WTC11 (cell line): ENCODE measurements around the gene PNCK. TPM values are rescaled to one million over a fixed set of nuclear protein-coding genes. Genes with fewer than 3 reads are reported as not detected.

Source experiments
- ATAC-seq: fragments of 200-7000 bp; cut with Tn5 transposase; 2 replicates; pipeline ENCODE4 v1.10.0; 2021; ENCODE audit warnings: mild to moderate bottlenecking, moderate library complexity
- CTCF ChIA-PET: fragments of 300-600 bp; sonication (Branson Sonifier 250); formaldehyde crosslinking; loops from one replicate; lab custom pipeline; 2021; ENCODE audit warnings: antibody characterized with exemption; lab: Charles Lee
- POLR2A ChIA-PET: fragments of 350-600 bp; sonication (Branson Sonifier 250); formaldehyde crosslinking; loops from one replicate; lab custom pipeline; 2021; ENCODE audit warnings: antibody characterized with exemption; lab: Charles Lee
- DNase-seq: peaks from one replicate; pipeline ENCODE4 v3.0.0; 2021; ENCODE audit warnings: low spot score
- H3K27ac Mint-ChIP-seq: 2 replicates; pipeline ENCODE4 v1.8.0; 2021; ENCODE audit warnings: mixed read lengths
- H3K27me3 Mint-ChIP-seq: 2 replicates; pipeline ENCODE4 v1.8.0; 2021; ENCODE audit warnings: low read depth, mild to moderate bottlenecking, moderate library complexity, mixed read lengths
- H3K36me3 Mint-ChIP-seq: 2 replicates; pipeline ENCODE4 v1.8.0; 2021; ENCODE audit warnings: mixed read lengths
- H3K4me1 Mint-ChIP-seq: 2 replicates; pipeline ENCODE4 v1.8.0; 2022; ENCODE audit warnings: mixed read lengths
- H3K4me3 Mint-ChIP-seq: 2 replicates; pipeline ENCODE4 v1.8.0; 2021; ENCODE audit warnings: mild to moderate bottlenecking, moderate library complexity, mixed read lengths
- H3K9me3 Mint-ChIP-seq: 2 replicates; pipeline ENCODE4 v1.8.0; 2021; ENCODE audit warnings: mixed read lengths
- ATF6 ChIP-seq: sonication (generic); formaldehyde crosslinking; IDR thresholded peaks from 2 replicates; pipeline ENCODE4 v1.8.1; 2023; ENCODE audit warnings: mild to moderate bottlenecking, missing genetic modification reagents
- CBFB ChIP-seq: sonication (generic); formaldehyde crosslinking; IDR thresholded peaks from 2 replicates; pipeline ENCODE4 v1.8.1; 2022; ENCODE audit warnings: mild to moderate bottlenecking, low read depth, missing genetic modification reagents
- FOXP1 ChIP-seq: sonication (generic); formaldehyde crosslinking; IDR thresholded peaks from 2 replicates; pipeline ENCODE4 v1.8.0; 2022; ENCODE audit warnings: missing genetic modification reagents, mild to moderate bottlenecking, moderate library complexity, borderline replicate concordance
- GRHL2 ChIP-seq: fragments of 250-450 bp; sonication (Bioruptor Pico); IDR thresholded peaks from 2 replicates; pipeline ENCODE4 v1.8.0; 2022; ENCODE audit warnings: mild to moderate bottlenecking, moderate library complexity; ENCODE audit not compliant: insufficient replicate concordance, severe bottlenecking
- JAZF1 ChIP-seq: fragments of 250-450 bp; sonication (Bioruptor Pico); IDR thresholded peaks from 2 replicates; pipeline ENCODE4 v1.9.0; 2021; ENCODE audit warnings: moderate library complexity, mild to moderate bottlenecking, inconsistent platforms
- KAT7 ChIP-seq: sonication (generic); formaldehyde crosslinking; IDR thresholded peaks from 2 replicates; pipeline ENCODE4 v1.8.1; 2023; ENCODE audit warnings: missing genetic modification reagents, mild to moderate bottlenecking, borderline replicate concordance
- NFATC4 ChIP-seq: fragments of 250-450 bp; sonication (Bioruptor Pico); IDR thresholded peaks from 2 replicates; pipeline ENCODE4 v1.9.0; 2021; ENCODE audit warnings: mild to moderate bottlenecking
- NR1H2 ChIP-seq: sonication (generic); formaldehyde crosslinking; IDR thresholded peaks from 2 replicates; pipeline ENCODE4 v1.9.0; 2021; ENCODE audit warnings: mild to moderate bottlenecking, moderate library complexity, missing genetic modification reagents
- TP53 ChIP-seq: sonication (generic); formaldehyde crosslinking; IDR thresholded peaks from 2 replicates; pipeline ENCODE4 v1.8.1; 2023; ENCODE audit warnings: mild to moderate bottlenecking, missing genetic modification reagents
- ZNF396 ChIP-seq: fragments of 250-450 bp; sonication (Bioruptor Pico); IDR thresholded peaks from 2 replicates; pipeline ENCODE4 v1.8.0; 2021; ENCODE audit warnings: mild to moderate bottlenecking, moderate library complexity, borderline replicate concordance
- ZNF423 ChIP-seq: fragments of 250-450 bp; sonication (Bioruptor Pico); IDR thresholded peaks from 2 replicates; pipeline ENCODE4 v2.1.2; 2022; ENCODE audit warnings: mild to moderate bottlenecking, moderate library complexity
- total RNA-seq: library from RNA; stranded (reverse); gene quantifications from 3 replicates; pipeline ENCODE4 v1.2.3, GENCODE V29; 2021
- TF ChIP-seq, protein P1 (sequence below): sonication (generic); formaldehyde crosslinking; conservative IDR thresholded peaks from 2 replicates; pipeline ENCODE4 v1.8.1; 2023; ENCODE audit warnings: mild to moderate bottlenecking, low read depth, missing genetic modification reagents, moderate library complexity
- TF ChIP-seq, protein P2 (sequence below): sonication (generic); formaldehyde crosslinking; IDR thresholded peaks from 2 replicates; pipeline ENCODE4 v1.8.0; 2022; ENCODE audit warnings: mild to moderate bottlenecking, missing genetic modification reagents
- TF ChIP-seq, protein P3 (sequence below): sonication (generic); formaldehyde crosslinking; IDR thresholded peaks from 2 replicates; pipeline ENCODE4 v1.8.0; 2022; ENCODE audit warnings: missing genetic modification reagents
- TF ChIP-seq, protein P4 (sequence below): fragments of 250-450 bp; sonication (Bioruptor Pico); IDR thresholded peaks from 2 replicates; pipeline ENCODE4 v1.9.0; 2021; ENCODE audit warnings: mild to moderate bottlenecking

PNCK gene
- total RNA-seq, 1 experiment from 2014 or later, result 8.6 TPM

- ATAC-seq, result no peak
- ChIA-PET POLR2A (no interaction called here), CTCF (no interaction called here)
- no peak for DNase-seq
- H3K36me3 Mint-ChIP-seq, result peaks cover 4% of the 10 kb centered on the region; the same call in 1 of the 2 replicates
- no peak overlapping the region for H3K4me3 Mint-ChIP-seq
- H3K9me3 Mint-ChIP-seq, result no peaks in the 10 kb centered on the region
- H3K27me3 Mint-ChIP-seq, result no peaks in the 10 kb centered on the region
- TF ChIP-seq NFATC4 (CRISPR knock-in tag) (no peak), KAT7 (no peak), ATF6 (no peak)
- H3K27ac Mint-ChIP-seq, result no peak overlapping the region
- no peaks in the 10 kb centered on the region for H3K4me1 Mint-ChIP-seq
These were observed 29.4 kb upstream of the PNCK start for GRCh38 chrX:153703036-153703370.

DNA sequence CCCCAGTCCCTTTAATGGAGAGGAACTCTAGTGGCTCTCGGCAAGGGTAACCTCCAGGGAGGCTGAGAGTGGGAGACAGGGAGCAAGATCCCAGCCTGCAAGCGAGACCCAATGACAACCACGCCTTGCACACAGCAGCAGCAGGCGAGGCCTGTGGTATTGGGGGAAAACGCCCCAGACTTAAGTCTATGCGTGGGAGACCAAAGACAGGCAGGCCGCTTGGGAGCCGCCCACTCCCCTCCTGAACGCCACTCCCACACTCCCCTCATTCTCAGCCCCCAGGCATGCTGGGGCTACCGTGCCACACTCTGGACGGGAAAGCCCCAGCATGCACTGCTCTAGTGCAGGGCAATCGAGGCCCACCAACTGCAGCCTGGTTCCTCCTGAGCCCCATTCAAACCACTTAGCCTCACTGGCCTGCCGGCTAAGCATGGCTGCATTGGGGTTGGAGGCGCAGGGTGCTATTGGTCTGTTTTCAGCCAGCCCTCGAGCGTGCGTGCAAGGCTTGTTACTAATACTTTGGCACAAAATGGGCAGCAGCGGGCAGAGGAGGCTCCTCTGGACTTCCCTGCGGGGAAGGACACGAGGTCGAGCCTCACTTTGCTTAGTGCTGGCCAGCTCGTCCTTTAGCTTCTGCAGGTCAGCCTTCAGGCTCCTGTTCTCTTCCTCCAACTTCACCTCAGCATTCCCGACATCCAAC, 28.9 kb upstream of the PNCK start:
- POLR2A ChIA-PET, result no interaction called here
- H3K9me3 Mint-ChIP-seq, result no peaks in the 10 kb centered on the region
- CTCF ChIA-PET, result no interaction called here
- no peak overlapping the region for H3K27ac Mint-ChIP-seq
- H3K27me3 Mint-ChIP-seq, result no peaks in the 10 kb centered on the region
- ATAC-seq, result no peak
- DNase-seq, result no peak
- H3K4me1 Mint-ChIP-seq, result no peaks in the 10 kb centered on the region
- H3K4me3 Mint-ChIP-seq, result no peak overlapping the region
- H3K36me3 Mint-ChIP-seq, result peaks cover 4% of the 10 kb centered on the region; the same call in 1 of the 2 replicates
- TF ChIP-seq NR1H2 (CRISPR knock-in tag) (no peak), TP53 (CRISPR knock-in tag) (no peak), GRHL2 (CRISPR knock-in tag) (no peak), CBFB (CRISPR knock-in tag) (no peak)

DNA sequence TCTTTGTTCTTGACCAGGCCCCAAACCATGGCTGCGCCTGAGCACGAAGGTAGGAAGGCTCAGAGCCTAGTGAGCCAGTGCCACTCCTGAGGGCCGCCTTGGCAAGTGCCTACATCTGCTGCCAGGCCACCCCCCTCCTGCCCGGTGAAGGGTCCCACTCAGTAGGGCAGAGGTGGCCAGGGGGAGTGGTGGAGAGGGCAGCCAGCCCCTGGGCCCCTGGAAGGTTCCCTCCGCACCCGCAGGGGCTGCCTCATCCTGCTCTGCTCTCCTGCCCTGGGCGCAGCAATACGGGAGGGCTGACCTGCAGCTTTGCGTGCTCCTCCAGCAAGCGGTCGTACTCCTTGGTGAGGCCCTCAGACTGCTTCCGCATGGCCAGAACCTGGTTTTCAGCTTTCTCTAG, 28.1 kb upstream of the PNCK start:
- no peaks in the 10 kb centered on the region for H3K27me3 Mint-ChIP-seq
- H3K4me3 Mint-ChIP-seq, result no peak overlapping the region
- H3K36me3 Mint-ChIP-seq, result peaks cover 4% of the 10 kb centered on the region; the same call in 1 of the 2 replicates
- DNase-seq (no peak), ATAC-seq (no peak)
- POLR2A ChIA-PET, result no interaction called here
- no peaks in the 10 kb centered on the region for H3K9me3 Mint-ChIP-seq
- H3K4me1 Mint-ChIP-seq, result no peaks in the 10 kb centered on the region
- CTCF ChIA-PET, result no interaction called here
- H3K27ac Mint-ChIP-seq, result no peak overlapping the region
- TF ChIP-seq FOXP1 (CRISPR knock-in tag) (no peak), JAZF1 (CRISPR knock-in tag) (no peak), NFATC4 (CRISPR knock-in tag) (no peak), ZNF423 (CRISPR knock-in tag) (no peak), CBFB (CRISPR knock-in tag) (no peak), TP53 (CRISPR knock-in tag) (no peak), ZNF396 (CRISPR knock-in tag) (no peak)
- TF ChIP-seq, protein P1, sequence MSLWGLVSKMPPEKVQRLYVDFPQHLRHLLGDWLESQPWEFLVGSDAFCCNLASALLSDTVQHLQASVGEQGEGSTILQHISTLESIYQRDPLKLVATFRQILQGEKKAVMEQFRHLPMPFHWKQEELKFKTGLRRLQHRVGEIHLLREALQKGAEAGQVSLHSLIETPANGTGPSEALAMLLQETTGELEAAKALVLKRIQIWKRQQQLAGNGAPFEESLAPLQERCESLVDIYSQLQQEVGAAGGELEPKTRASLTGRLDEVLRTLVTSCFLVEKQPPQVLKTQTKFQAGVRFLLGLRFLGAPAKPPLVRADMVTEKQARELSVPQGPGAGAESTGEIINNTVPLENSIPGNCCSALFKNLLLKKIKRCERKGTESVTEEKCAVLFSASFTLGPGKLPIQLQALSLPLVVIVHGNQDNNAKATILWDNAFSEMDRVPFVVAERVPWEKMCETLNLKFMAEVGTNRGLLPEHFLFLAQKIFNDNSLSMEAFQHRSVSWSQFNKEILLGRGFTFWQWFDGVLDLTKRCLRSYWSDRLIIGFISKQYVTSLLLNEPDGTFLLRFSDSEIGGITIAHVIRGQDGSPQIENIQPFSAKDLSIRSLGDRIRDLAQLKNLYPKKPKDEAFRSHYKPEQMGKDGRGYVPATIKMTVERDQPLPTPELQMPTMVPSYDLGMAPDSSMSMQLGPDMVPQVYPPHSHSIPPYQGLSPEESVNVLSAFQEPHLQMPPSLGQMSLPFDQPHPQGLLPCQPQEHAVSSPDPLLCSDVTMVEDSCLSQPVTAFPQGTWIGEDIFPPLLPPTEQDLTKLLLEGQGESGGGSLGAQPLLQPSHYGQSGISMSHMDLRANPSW, result no peak
- TF ChIP-seq, protein P2, sequence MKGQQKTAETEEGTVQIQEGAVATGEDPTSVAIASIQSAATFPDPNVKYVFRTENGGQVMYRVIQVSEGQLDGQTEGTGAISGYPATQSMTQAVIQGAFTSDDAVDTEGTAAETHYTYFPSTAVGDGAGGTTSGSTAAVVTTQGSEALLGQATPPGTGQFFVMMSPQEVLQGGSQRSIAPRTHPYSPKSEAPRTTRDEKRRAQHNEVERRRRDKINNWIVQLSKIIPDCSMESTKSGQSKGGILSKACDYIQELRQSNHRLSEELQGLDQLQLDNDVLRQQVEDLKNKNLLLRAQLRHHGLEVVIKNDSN (CRISPR knock-in tag), result no peak
- TF ChIP-seq, protein P3, sequence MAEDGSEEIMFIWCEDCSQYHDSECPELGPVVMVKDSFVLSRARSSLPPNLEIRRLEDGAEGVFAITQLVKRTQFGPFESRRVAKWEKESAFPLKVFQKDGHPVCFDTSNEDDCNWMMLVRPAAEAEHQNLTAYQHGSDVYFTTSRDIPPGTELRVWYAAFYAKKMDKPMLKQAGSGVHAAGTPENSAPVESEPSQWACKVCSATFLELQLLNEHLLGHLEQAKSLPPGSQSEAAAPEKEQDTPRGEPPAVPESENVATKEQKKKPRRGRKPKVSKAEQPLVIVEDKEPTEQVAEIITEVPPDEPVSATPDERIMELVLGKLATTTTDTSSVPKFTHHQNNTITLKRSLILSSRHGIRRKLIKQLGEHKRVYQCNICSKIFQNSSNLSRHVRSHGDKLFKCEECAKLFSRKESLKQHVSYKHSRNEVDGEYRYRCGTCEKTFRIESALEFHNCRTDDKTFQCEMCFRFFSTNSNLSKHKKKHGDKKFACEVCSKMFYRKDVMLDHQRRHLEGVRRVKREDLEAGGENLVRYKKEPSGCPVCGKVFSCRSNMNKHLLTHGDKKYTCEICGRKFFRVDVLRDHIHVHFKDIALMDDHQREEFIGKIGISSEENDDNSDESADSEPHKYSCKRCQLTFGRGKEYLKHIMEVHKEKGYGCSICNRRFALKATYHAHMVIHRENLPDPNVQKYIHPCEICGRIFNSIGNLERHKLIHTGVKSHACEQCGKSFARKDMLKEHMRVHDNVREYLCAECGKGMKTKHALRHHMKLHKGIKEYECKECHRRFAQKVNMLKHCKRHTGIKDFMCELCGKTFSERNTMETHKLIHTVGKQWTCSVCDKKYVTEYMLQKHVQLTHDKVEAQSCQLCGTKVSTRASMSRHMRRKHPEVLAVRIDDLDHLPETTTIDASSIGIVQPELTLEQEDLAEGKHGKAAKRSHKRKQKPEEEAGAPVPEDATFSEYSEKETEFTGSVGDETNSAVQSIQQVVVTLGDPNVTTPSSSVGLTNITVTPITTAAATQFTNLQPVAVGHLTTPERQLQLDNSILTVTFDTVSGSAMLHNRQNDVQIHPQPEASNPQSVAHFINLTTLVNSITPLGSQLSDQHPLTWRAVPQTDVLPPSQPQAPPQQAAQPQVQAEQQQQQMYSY (CRISPR knock-in tag), result no peak
- TF ChIP-seq, protein P4, sequence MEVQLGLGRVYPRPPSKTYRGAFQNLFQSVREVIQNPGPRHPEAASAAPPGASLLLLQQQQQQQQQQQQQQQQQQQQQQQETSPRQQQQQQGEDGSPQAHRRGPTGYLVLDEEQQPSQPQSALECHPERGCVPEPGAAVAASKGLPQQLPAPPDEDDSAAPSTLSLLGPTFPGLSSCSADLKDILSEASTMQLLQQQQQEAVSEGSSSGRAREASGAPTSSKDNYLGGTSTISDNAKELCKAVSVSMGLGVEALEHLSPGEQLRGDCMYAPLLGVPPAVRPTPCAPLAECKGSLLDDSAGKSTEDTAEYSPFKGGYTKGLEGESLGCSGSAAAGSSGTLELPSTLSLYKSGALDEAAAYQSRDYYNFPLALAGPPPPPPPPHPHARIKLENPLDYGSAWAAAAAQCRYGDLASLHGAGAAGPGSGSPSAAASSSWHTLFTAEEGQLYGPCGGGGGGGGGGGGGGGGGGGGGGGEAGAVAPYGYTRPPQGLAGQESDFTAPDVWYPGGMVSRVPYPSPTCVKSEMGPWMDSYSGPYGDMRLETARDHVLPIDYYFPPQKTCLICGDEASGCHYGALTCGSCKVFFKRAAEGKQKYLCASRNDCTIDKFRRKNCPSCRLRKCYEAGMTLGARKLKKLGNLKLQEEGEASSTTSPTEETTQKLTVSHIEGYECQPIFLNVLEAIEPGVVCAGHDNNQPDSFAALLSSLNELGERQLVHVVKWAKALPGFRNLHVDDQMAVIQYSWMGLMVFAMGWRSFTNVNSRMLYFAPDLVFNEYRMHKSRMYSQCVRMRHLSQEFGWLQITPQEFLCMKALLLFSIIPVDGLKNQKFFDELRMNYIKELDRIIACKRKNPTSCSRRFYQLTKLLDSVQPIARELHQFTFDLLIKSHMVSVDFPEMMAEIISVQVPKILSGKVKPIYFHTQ, result no peak
